Endothelial cell of umbilical vein (primary cell): Measurements from ENCODE around the gene GRIK1. TPM values are rescaled to one million over a fixed set of nuclear protein-coding genes. Genes with fewer than 3 reads are reported as not detected.

Source experiments
- BruUV-seq: library from RNA; stranded (reverse); fragments of 400-500 nt; replicated peaks from 2 replicates; lab custom pipeline; 2021; lab: Mats Ljungman, UMichigan
- CTCF ChIA-PET: fragments of 300-600, 350-600 bp; sonication (Branson Sonifier 250); formaldehyde crosslinking; loops from one replicate; lab custom pipeline; 2021; ENCODE audit warnings: antibody characterized with exemption, inconsistent platforms; lab: Charles Lee
- POLR2A ChIA-PET: fragments of 300-600, 350-600 bp; sonication (Branson Sonifier 250); formaldehyde crosslinking; loops from one replicate; lab custom pipeline; 2021; ENCODE audit warnings: antibody characterized with exemption, inconsistent platforms; lab: Charles Lee
- DNase-seq: peaks from one replicate; pipeline ENCODE4 v3.0.0-alpha.2; 2011; ENCODE audit warnings: low read depth, low spot score
- FAIRE-seq: peaks from 2 replicates; lab custom pipeline; 2011; peaks lifted over from hg19 to GRCh38; lab: Jason Lieb, UNC
- H2AFZ ChIP-seq: 2 replicates; pipeline ENCODE4 v1.6.0; 2012; ENCODE audit warnings: low read depth, low read length, control low read depth, inconsistent platforms
- H3K27ac ChIP-seq: 2 replicates; pipeline ENCODE4 v1.5.1; 2011; ENCODE audit warnings: low read depth, mild to moderate bottlenecking, control low read depth, low read length, moderate library complexity; ENCODE audit not compliant: insufficient read depth
- H3K27me3 ChIP-seq, 2 experiments: 2 replicates each; pipeline versions ENCODE4 v1.6.0 to v1.6.1; 2011; ENCODE audit warnings: low read length in 2 of 2, mixed read lengths in 1 of 2; ENCODE audit not compliant: control insufficient read depth in 2 of 2, insufficient read depth in 2 of 2
- H3K36me3 ChIP-seq, 2 experiments: 2 replicates in 1 of 2; 3 replicates in 1 of 2; pipeline ENCODE4 v1.5.1; 2011; ENCODE audit warnings: low read length in 2 of 2, mild to moderate bottlenecking in 1 of 2, moderate library complexity in 1 of 2; ENCODE audit not compliant: control insufficient read depth in 2 of 2, insufficient read depth in 2 of 2; ENCODE audit errors: extremely low read depth in 1 of 2
- H3K4me1 ChIP-seq: 3 replicates; pipeline ENCODE4 v1.5.1; 2011; ENCODE audit warnings: mild to moderate bottlenecking, low read length; ENCODE audit not compliant: control insufficient read depth, insufficient read depth; ENCODE audit errors: extremely low read depth
- H3K4me2 ChIP-seq: 2 replicates; pipeline ENCODE4 v1.6.1; 2011; ENCODE audit warnings: low read length, control low read depth, mixed read lengths; ENCODE audit not compliant: insufficient read depth
- H3K4me3 ChIP-seq, 3 experiments: fragments of 200-600 bp in 1 of 3; sonication (generic), shearing (Covaris generic) in 1 of 3; replicated peaks in 1 of 3; 2 replicates each; pipeline ENCODE4 v1.5.1; 2011 to 2016; ENCODE audit warnings: control low read depth in 3 of 3, low read length in 3 of 3, mild to moderate bottlenecking in 2 of 3, inconsistent platforms in 1 of 3, low read depth in 1 of 3, moderate library complexity in 1 of 3; ENCODE audit not compliant: insufficient read depth in 1 of 3
- H3K79me2 ChIP-seq: 2 replicates; pipeline ENCODE4 v1.6.0; 2012; ENCODE audit warnings: low read length, inconsistent platforms; ENCODE audit not compliant: control insufficient read depth, insufficient read depth
- H3K9ac ChIP-seq: replicated peaks from 2 replicates; pipeline ENCODE3; 2011; ENCODE audit warnings: low read length, control low read depth; ENCODE audit not compliant: insufficient read depth; ENCODE audit errors: extremely low read depth
- H3K9me1 ChIP-seq: replicated peaks from 3 replicates; pipeline ENCODE4 v1.6.0; 2011; ENCODE audit warnings: mild to moderate bottlenecking, low read length; ENCODE audit not compliant: control insufficient read depth, insufficient read depth; ENCODE audit errors: extremely low read depth
- H3K9me3 ChIP-seq: replicated peaks from 2 replicates; pipeline ENCODE4 v1.5.1; 2012; ENCODE audit warnings: low read length, inconsistent platforms; ENCODE audit not compliant: control insufficient read depth, insufficient read depth
- H4K20me1 ChIP-seq: replicated peaks from 2 replicates; pipeline ENCODE3; 2011; ENCODE audit warnings: mild to moderate bottlenecking, low read length; ENCODE audit not compliant: control insufficient read depth, insufficient read depth; ENCODE audit errors: extremely low read depth
- CTCF ChIP-seq, 2 donors: IDR thresholded peaks; 1 replicate in 1 of 2; 2 replicates in 1 of 2; pipeline ENCODE4 v1.5.1; 2011; ENCODE audit warnings: low read length in 2 of 2, mild to moderate bottlenecking in 2 of 2, moderate library complexity in 2 of 2, control low read depth in 1 of 2, inconsistent platforms in 1 of 2, low read depth in 1 of 2; ENCODE audit not compliant: insufficient read depth in 1 of 2; ENCODE audit errors: extremely low read depth in 1 of 2
- GATA2 ChIP-seq: IDR thresholded peaks from 2 replicates; pipeline ENCODE4 v1.7.0; 2011; ENCODE audit warnings: low read depth, mild to moderate bottlenecking, moderate library complexity, mixed read lengths, low read length; ENCODE audit not compliant: insufficient read length, insufficient read depth
- JUN ChIP-seq: IDR thresholded peaks from 2 replicates; pipeline ENCODE4 v1.6.1; 2011; ENCODE audit warnings: borderline replicate concordance, low read depth; ENCODE audit not compliant: insufficient read length, insufficient read depth
- MAX ChIP-seq: IDR thresholded peaks from 2 replicates; pipeline ENCODE4 v1.6.1; 2011; ENCODE audit not compliant: insufficient read depth, insufficient read length
- MYC ChIP-seq: IDR thresholded peaks from one replicate; pipeline ENCODE4 v1.6.1; 2011; ENCODE audit warnings: mild to moderate bottlenecking, low read depth, low read length
- POLR2AphosphoS5 ChIP-seq: IDR thresholded peaks from 2 replicates; pipeline ENCODE4 v1.6.1; 2012; ENCODE audit warnings: low read depth, mild to moderate bottlenecking, control low read depth, low read length, moderate library complexity; ENCODE audit not compliant: insufficient read depth
- dilution Hi-C: fragments of 300-500 bp; cut with MboI; formaldehyde crosslinking; loops from one replicate; pipeline ENCODE4 v1.15.0; 2019; ENCODE audit warnings: low sequenced_read_pairs; ENCODE audit not compliant: extremely low pct_ligation_motif_present
- intact Hi-C: fragments of 100-400 bp; cut with micrococcal nuclease; formaldehyde crosslinking; loops from one replicate; pipeline ENCODE4 v1.10.0; 2022
- polyA plus RNA-seq, 4 experiments: library from polyadenylated mRNA; depleted of rRNA in 3 of 4; stranded (reverse) in 3 of 4; unstranded in 1 of 4; fragments of >200 nt; gene quantifications; 2 replicates each; pipeline versions ENCODE4 v1.2.1 to v1.2.3, GENCODE V29; 2011 to 2012; ENCODE audit warnings: missing spikeins in 1 of 4
- total RNA-seq: library from RNA; stranded (reverse); gene quantifications from 2 replicates; pipeline ENCODE4 v1.2.3, GENCODE V29; 2021

Gene GRIK1
- total and polyA plus RNA-seq, 2 donors (not counting 3 experiments of a cell fraction or from before 2014, with no cell fraction given): not detected

DNA sequence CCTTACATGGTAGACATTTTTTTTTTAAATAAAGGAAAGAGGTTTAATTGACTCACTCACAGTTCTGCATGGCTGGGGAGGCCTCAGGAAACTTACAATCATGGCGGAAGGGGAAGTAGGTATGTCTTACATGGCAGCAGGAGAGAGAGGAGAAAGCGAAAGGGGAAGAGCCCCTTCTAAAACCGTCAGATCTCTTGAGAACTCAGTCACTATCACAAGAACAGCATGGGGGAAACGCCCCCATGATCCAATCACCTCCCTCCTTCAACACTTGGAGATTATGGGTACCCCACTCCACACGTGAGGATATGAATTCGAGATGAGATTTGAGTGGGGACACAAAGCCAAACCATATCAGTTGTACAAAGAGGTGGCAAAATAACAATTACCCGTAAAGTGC lies 301.7 kb downstream of the GRIK1 start:
- no peaks in the 10 kb centered on the region for H4K20me1 ChIP-seq
- POLR2A ChIA-PET: no interaction called here

More for the DNA sequence above, 301.7 kb downstream of the GRIK1 start:
- intact Hi-C loops: no loop called here
- H3K79me2 ChIP-seq: no peaks in the 10 kb centered on the region
- no peaks in the 10 kb centered on the region for H3K4me1 ChIP-seq
- H3K9me3 ChIP-seq: no peaks in the 10 kb centered on the region
- TF ChIP-seq POLR2AphosphoS5: no peak
- TF ChIP-seq GATA2: no peak
- no peak for TF ChIP-seq JUN
- no peak for TF ChIP-seq CTCF (IDR thresholded peaks at IDR 0.05; ENCODE audit: extremely low read depth in 1 of 2, insufficient read depth in 1 of 2, low read depth in 1 of 2, low read length in 2 of 2)
- no peak for TF ChIP-seq MAX
- no peak for TF ChIP-seq MYC
- no peak overlapping the region for H3K4me3 ChIP-seq
- dilution Hi-C loops: no loop called here
- no peak for DNase-seq
- no peak overlapping the region for H2AFZ ChIP-seq
- H3K9me1 ChIP-seq: no peaks in the 10 kb centered on the region
- no peaks in the 10 kb centered on the region for H3K36me3 ChIP-seq
- no peak overlapping the region for H3K4me2 ChIP-seq
- CTCF ChIA-PET: no interaction called here
- BruUV-seq: no TSS peak
- H3K27me3 ChIP-seq: peaks cover 0 to 2% of the 10 kb centered on the region in 2 experiments
- H3K27ac ChIP-seq: no peak overlapping the region
- no peak overlapping the region for H3K9ac ChIP-seq
- FAIRE-seq: no peak
